HepG2 (cell line): ENCODE results near the gene HNRNPA1. TPM values are rescaled to one million over a fixed set of nuclear protein-coding genes. Genes with fewer than 3 reads are reported as not detected.

Experiments used
- HES4 ChIP-seq: sonication (generic); formaldehyde crosslinking; IDR thresholded peaks from 2 replicates; pipeline ENCODE4 v1.9.0; 2021; ENCODE audit warnings: mild to moderate bottlenecking, missing genetic modification reagents, borderline replicate concordance
- KLF16 ChIP-seq, 2 experiments: sonication (generic) in 1 of 2; formaldehyde crosslinking in 1 of 2; IDR thresholded peaks; 2 replicates each; pipeline versions ENCODE4 v1.6.1 to v1.8.0; 2016 to 2023; ENCODE audit warnings: missing genetic modification reagents in 2 of 2, missing compliant biosample characterization in 1 of 2
- STAT5B ChIP-seq: sonication (generic); formaldehyde crosslinking; IDR thresholded peaks from 2 replicates; pipeline ENCODE4 v1.4.0; 2020; ENCODE audit warnings: missing genetic modification reagents
- ZNF234 ChIP-seq: sonication (generic); formaldehyde crosslinking; conservative IDR thresholded peaks from 2 replicates; pipeline ENCODE4 v1.5.1; 2020; ENCODE audit warnings: mild to moderate bottlenecking, missing genetic modification reagents
- polyA plus RNA-seq, 8 experiments: library from polyadenylated mRNA; depleted of rRNA in 3 of 8; stranded (reverse) in 7 of 8; unstranded in 1 of 8; fragments of >200 nt; fragmentation: Illumina TruSeq in 4 of 8; extraction: Trizol in 4 of 8; gene quantifications; 2 replicates each; pipeline versions ENCODE4 v1.2.1 to v1.2.3, GENCODE V29; 2011 to 2016; ENCODE audit warnings: low read depth in 4 of 8, missing spikeins in 1 of 8, mixed read lengths in 1 of 8; ENCODE audit not compliant: insufficient read depth in 1 of 8
- total RNA-seq, 5 experiments: library from RNA; depleted of rRNA; stranded (reverse); fragments of >200 nt; fragmentation: Illumina TruSeq; extraction: Trizol; gene quantifications; 2 replicates each; pipeline ENCODE4 v1.2.3, GENCODE V29; 2016; ENCODE audit warnings: low read depth in 1 of 5
- TF ChIP-seq, protein P1 (sequence below), 2 experiments: sonication (generic) in 1 of 2; formaldehyde crosslinking in 1 of 2; IDR thresholded peaks; 2 replicates each; pipeline versions ENCODE4 v1.6.1 to v1.9.0; 2014 to 2022; ENCODE audit warnings: antibody characterized with exemption in 1 of 2, borderline replicate concordance in 1 of 2, inconsistent platforms in 1 of 2, low read depth in 1 of 2, missing genetic modification reagents in 1 of 2
- TF ChIP-seq, protein P2 (sequence below): sonication (generic); formaldehyde crosslinking; IDR thresholded peaks from 2 replicates; pipeline ENCODE4 v1.4.0; 2020; ENCODE audit warnings: missing genetic modification reagents
- TF ChIP-seq, protein P3 (sequence below): sonication (generic); formaldehyde crosslinking; IDR thresholded peaks from 2 replicates; pipeline ENCODE4 v1.4.0; 2020; ENCODE audit warnings: mild to moderate bottlenecking, missing genetic modification reagents
- TF ChIP-seq, protein P4 (sequence below): sonication (generic); formaldehyde crosslinking; IDR thresholded peaks from 2 replicates; pipeline ENCODE4 v1.8.1; 2023; ENCODE audit warnings: mild to moderate bottlenecking, missing genetic modification reagents
- TF ChIP-seq, protein P5 (sequence below): sonication (generic); formaldehyde crosslinking; IDR thresholded peaks from 2 replicates; pipeline ENCODE4 v1.5.0; 2020; ENCODE audit warnings: mild to moderate bottlenecking, missing genetic modification reagents

HNRNPA1 gene
- total and polyA plus RNA-seq, 2 of the 13 experiments (the other 11 are each of a cell fraction or from before 2014, with no cell fraction given): 535 to 1,820 TPM

DNA sequence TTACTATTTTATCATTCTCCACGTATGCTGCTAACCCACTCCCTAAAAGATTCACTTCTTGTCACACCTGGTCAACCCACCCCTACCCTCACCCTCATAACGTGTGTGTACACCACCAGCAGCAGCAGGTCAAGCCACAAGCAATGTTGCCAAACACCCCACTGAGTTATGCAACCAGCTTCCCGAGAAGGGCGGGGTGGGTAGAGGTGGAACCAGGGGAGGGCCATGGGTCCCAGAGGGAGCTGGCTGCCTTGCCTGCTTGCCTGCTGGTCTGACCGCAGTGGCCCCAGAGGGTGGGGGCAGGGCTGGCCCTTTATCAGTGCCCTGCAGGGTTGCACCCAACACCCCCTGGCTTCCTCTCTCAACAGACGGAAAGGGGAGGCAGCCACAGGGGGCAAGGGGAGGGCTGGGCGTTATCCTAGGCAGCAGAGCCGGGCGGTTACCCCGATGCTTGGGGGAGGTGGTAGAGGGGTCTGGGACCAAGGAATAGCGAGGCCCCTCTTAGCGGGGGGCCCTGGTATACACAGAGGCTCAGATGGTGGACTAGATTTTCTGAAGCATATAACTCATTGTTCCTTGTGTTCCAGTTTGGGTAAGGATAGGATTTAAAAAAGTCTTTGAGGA is 23.8 kb downstream of the HNRNPA1 start (continued):
- TF ChIP-seq, protein P1, sequence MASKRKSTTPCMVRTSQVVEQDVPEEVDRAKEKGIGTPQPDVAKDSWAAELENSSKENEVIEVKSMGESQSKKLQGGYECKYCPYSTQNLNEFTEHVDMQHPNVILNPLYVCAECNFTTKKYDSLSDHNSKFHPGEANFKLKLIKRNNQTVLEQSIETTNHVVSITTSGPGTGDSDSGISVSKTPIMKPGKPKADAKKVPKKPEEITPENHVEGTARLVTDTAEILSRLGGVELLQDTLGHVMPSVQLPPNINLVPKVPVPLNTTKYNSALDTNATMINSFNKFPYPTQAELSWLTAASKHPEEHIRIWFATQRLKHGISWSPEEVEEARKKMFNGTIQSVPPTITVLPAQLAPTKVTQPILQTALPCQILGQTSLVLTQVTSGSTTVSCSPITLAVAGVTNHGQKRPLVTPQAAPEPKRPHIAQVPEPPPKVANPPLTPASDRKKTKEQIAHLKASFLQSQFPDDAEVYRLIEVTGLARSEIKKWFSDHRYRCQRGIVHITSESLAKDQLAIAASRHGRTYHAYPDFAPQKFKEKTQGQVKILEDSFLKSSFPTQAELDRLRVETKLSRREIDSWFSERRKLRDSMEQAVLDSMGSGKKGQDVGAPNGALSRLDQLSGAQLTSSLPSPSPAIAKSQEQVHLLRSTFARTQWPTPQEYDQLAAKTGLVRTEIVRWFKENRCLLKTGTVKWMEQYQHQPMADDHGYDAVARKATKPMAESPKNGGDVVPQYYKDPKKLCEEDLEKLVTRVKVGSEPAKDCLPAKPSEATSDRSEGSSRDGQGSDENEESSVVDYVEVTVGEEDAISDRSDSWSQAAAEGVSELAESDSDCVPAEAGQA (IDR thresholded peaks at IDR 0.05; ENCODE audit: low read depth): no peak
- TF ChIP-seq, protein P1 (CRISPR knock-in tag; IDR thresholded peaks at IDR 0.05; ENCODE audit: borderline replicate concordance): no peak
- TF ChIP-seq STAT5B: 0 out of 2 replicates have a peak, but pooled peaks have one; percentile 13
- TF ChIP-seq, protein P2, sequence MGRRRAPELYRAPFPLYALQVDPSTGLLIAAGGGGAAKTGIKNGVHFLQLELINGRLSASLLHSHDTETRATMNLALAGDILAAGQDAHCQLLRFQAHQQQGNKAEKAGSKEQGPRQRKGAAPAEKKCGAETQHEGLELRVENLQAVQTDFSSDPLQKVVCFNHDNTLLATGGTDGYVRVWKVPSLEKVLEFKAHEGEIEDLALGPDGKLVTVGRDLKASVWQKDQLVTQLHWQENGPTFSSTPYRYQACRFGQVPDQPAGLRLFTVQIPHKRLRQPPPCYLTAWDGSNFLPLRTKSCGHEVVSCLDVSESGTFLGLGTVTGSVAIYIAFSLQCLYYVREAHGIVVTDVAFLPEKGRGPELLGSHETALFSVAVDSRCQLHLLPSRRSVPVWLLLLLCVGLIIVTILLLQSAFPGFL: no peak
- no peak for TF ChIP-seq ZNF234 (CRISPR knock-in tag)
- TF ChIP-seq KLF16 (CRISPR knock-in tag; IDR thresholded peaks at IDR 0.05): peak in 1 of 2 experiments; percentile 58; a peak in 2 of 4 replicates
- TF ChIP-seq, protein P3, sequence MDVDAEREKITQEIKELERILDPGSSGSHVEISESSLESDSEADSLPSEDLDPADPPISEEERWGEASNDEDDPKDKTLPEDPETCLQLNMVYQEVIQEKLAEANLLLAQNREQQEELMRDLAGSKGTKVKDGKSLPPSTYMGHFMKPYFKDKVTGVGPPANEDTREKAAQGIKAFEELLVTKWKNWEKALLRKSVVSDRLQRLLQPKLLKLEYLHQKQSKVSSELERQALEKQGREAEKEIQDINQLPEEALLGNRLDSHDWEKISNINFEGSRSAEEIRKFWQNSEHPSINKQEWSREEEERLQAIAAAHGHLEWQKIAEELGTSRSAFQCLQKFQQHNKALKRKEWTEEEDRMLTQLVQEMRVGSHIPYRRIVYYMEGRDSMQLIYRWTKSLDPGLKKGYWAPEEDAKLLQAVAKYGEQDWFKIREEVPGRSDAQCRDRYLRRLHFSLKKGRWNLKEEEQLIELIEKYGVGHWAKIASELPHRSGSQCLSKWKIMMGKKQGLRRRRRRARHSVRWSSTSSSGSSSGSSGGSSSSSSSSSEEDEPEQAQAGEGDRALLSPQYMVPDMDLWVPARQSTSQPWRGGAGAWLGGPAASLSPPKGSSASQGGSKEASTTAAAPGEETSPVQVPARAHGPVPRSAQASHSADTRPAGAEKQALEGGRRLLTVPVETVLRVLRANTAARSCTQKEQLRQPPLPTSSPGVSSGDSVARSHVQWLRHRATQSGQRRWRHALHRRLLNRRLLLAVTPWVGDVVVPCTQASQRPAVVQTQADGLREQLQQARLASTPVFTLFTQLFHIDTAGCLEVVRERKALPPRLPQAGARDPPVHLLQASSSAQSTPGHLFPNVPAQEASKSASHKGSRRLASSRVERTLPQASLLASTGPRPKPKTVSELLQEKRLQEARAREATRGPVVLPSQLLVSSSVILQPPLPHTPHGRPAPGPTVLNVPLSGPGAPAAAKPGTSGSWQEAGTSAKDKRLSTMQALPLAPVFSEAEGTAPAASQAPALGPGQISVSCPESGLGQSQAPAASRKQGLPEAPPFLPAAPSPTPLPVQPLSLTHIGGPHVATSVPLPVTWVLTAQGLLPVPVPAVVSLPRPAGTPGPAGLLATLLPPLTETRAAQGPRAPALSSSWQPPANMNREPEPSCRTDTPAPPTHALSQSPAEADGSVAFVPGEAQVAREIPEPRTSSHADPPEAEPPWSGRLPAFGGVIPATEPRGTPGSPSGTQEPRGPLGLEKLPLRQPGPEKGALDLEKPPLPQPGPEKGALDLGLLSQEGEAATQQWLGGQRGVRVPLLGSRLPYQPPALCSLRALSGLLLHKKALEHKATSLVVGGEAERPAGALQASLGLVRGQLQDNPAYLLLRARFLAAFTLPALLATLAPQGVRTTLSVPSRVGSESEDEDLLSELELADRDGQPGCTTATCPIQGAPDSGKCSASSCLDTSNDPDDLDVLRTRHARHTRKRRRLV (CRISPR knock-in tag): no peak
- no peak for TF ChIP-seq HES4 (CRISPR knock-in tag)
- TF ChIP-seq, protein P4, sequence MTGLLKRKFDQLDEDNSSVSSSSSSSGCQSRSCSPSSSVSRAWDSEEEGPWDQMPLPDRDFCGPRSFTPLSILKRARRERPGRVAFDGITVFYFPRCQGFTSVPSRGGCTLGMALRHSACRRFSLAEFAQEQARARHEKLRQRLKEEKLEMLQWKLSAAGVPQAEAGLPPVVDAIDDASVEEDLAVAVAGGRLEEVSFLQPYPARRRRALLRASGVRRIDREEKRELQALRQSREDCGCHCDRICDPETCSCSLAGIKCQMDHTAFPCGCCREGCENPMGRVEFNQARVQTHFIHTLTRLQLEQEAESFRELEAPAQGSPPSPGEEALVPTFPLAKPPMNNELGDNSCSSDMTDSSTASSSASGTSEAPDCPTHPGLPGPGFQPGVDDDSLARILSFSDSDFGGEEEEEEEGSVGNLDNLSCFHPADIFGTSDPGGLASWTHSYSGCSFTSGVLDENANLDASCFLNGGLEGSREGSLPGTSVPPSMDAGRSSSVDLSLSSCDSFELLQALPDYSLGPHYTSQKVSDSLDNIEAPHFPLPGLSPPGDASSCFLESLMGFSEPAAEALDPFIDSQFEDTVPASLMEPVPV (CRISPR knock-in tag): no peak
- TF ChIP-seq, protein P5, sequence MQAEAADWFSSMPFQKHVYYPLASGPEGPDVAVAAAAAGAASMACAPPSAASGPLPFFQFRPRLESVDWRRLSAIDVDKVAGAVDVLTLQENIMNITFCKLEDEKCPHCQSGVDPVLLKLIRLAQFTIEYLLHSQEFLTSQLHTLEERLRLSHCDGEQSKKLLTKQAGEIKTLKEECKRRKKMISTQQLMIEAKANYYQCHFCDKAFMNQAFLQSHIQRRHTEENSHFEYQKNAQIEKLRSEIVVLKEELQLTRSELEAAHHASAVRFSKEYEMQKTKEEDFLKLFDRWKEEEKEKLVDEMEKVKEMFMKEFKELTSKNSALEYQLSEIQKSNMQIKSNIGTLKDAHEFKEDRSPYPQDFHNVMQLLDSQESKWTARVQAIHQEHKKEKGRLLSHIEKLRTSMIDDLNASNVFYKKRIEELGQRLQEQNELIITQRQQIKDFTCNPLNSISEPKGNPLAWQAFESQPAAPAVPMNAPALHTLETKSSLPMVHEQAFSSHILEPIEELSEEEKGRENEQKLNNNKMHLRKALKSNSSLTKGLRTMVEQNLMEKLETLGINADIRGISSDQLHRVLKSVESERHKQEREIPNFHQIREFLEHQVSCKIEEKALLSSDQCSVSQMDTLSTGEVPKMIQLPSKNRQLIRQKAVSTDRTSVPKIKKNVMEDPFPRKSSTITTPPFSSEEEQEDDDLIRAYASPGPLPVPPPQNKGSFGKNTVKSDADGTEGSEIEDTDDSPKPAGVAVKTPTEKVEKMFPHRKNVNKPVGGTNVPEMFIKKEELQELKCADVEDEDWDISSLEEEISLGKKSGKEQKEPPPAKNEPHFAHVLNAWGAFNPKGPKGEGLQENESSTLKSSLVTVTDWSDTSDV: no peak
